Activated CD8-positive, alpha-beta T cell treated with anti-CD3 and anti-CD28 coated beads, Interleukin-2, amount 10 ng/mL, durations not matched to agents 7 days and 5 days (primary cell): ENCODE measurements around the gene FBXO10. TPM values are rescaled to one million over a fixed set of nuclear protein-coding genes. Genes with fewer than 3 reads are reported as not detected.
"Not testable (repeated sequence)": the region's sequence is repeated elsewhere in the genome, so short reads cannot be mapped to it uniquely, and the experiment has no call there.

Source experiments
- ATAC-seq: fragments of 150-1000 bp; cut with Tn5 transposase; one replicate; pipeline ENCODE4 v1.10.0; 2021; ENCODE audit warnings: moderate library complexity
- CTCF ChIA-PET: fragments of 350-600 bp; sonication (Branson Sonifier 250); formaldehyde crosslinking; loops from one replicate; lab custom pipeline; 2021; ENCODE audit warnings: antibody characterized with exemption; lab: Charles Lee
- POLR2A ChIA-PET: fragments of 350-600 bp; sonication (Branson Sonifier 250); formaldehyde crosslinking; loops from one replicate; lab custom pipeline; 2021; ENCODE audit warnings: antibody characterized with exemption; lab: Charles Lee
- DNase-seq: peaks from one replicate; pipeline ENCODE4 v3.0.0-alpha.2; 2020
- H3K27ac Mint-ChIP-seq: one replicate; pipeline ENCODE4 v1.8.0; 2021; ENCODE audit warnings: mild to moderate bottlenecking, mixed read lengths
- H3K27me3 Mint-ChIP-seq: one replicate; pipeline ENCODE4 v1.8.0; 2021; ENCODE audit warnings: low read depth, mixed read lengths
- H3K36me3 Mint-ChIP-seq: one replicate; pipeline ENCODE4 v1.8.0; 2021; ENCODE audit warnings: low read depth, mixed read lengths
- H3K4me1 Mint-ChIP-seq: one replicate; pipeline ENCODE4 v1.8.0; 2021; ENCODE audit warnings: low read depth, mixed read lengths
- H3K4me3 Mint-ChIP-seq: one replicate; pipeline ENCODE4 v1.8.0; 2021; ENCODE audit warnings: mild to moderate bottlenecking, mixed read lengths
- H3K9me3 Mint-ChIP-seq: one replicate; pipeline ENCODE4 v1.8.0; 2022; ENCODE audit warnings: mixed read lengths; ENCODE audit not compliant: insufficient read depth
- total RNA-seq, 2 experiments: library from RNA; stranded (reverse); gene quantifications; one replicate each; pipeline ENCODE4 v1.2.3, GENCODE V29; 2021

FBXO10 gene
- total RNA-seq, 2 experiments from 2014 or later, result 2.0 to 2.3 TPM

DNA sequence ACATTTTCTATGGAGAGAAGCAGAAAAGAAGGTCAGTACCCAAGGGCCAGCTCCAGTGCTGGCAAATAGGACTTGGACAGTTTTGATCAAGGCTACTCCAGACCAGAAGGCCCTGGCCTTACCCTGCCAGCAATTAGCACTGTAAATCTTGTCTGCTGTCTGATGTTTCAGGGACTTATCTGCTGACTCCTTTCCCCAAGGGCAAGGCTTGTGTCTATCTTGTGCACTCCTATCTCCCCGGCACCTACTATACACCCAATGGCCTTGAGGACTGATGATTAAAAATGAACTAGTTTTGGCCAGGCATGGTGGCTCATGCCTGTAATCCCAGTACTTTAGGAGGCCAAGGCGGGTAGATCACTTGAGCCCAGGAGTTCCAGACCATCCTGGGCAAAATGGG lies 53.2 kb downstream of the FBXO10 start:
- H3K9me3 Mint-ChIP-seq, result no peaks in the 10 kb centered on the region
- ChIA-PET POLR2A (no interaction called here), CTCF (no interaction called here)
- no peak overlapping the region for H3K27ac Mint-ChIP-seq
- H3K36me3 Mint-ChIP-seq, result no peaks in the 10 kb centered on the region
- no peaks in the 10 kb centered on the region for H3K4me1 Mint-ChIP-seq
- no peaks in the 10 kb centered on the region for H3K27me3 Mint-ChIP-seq
- ATAC-seq, result no peak
- no peak for DNase-seq
- H3K4me3 Mint-ChIP-seq, result no peak overlapping the region

DNA sequence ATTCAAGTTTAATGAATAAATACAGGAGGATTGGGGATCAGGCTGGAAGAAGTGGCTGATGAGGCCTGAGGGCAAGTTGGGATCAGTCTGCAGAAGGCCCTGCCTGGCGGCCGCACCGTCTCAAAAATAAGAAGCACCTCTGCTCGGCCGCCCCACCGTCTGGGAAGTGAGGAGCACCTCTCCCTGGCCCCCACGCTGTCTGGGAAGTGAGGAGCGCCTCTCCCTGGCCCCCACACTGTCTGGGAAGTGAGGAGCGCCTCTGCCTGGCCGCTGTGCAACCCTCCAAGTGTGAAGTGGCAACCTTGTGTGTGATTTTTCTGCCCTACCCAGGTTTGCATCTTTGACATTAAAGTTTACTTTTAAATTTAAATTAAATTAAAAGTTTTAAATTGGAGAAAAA lies 55.1 kb downstream of the FBXO10 start:
- no peak for ATAC-seq
- Mint-ChIP-seq H3K27me3 (no peaks in the 10 kb centered on the region), H3K9me3 (no peaks in the 10 kb centered on the region), H3K36me3 (no peaks in the 10 kb centered on the region), H3K27ac (no peak overlapping the region), H3K4me1 (no peaks in the 10 kb centered on the region), H3K4me3 (no peak overlapping the region)
- no peak for DNase-seq
- ChIA-PET POLR2A (no interaction called here), CTCF (no interaction called here)

DNA sequence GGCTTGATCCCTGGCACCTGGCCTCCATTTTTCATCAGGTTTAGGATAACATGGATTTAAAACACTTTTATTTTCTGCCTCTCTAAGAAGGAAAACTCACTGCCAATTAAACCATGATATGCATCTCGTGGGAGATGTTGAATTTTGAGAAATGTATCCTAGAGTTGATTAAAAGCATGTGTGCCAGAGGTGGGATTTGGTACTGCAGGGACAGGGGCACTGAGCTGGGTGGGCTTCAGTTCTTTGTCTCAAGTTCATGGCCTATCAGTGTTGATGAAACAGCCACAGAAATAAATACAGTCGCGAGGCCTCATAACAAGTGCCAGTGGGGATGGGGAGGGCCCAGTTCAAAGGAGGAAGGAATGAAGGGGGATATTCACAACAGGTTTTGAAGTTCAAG lies 55.5 kb downstream of the FBXO10 start:
- no peak for ATAC-seq
- no peaks in the 10 kb centered on the region for H3K36me3 Mint-ChIP-seq
- H3K27ac Mint-ChIP-seq, result no peak overlapping the region
- POLR2A ChIA-PET, result no interaction called here
- H3K4me1 Mint-ChIP-seq, result no peaks in the 10 kb centered on the region
- no peaks in the 10 kb centered on the region for H3K27me3 Mint-ChIP-seq
- CTCF ChIA-PET, result interaction anchor here (1.4 kb wide), 1 partner anchor 11 kb away, joined by 3 read pairs; no protein-coding TSS in a partner anchor
- no peaks in the 10 kb centered on the region for H3K9me3 Mint-ChIP-seq
- no peak for DNase-seq
- no peak overlapping the region for H3K4me3 Mint-ChIP-seq

DNA sequence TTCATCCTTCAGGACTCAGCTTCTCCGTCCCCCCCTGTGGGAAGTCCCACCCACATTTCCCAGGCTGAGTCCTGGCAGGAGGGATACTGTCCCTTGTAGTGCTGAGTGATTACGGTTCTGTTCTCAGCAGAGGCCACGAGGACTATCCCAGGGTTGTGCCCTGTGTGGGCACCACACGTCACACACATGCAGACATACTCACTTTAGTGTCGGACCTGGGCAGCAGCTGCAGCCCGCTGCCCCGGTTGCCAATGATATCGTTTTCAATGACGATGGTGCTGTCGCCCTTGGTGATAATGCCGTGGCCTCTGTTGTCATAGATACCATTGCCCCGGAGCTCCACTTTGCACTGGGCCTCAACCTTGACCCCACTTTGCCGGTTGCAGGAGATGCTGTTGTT lies 58.3 kb downstream of the FBXO10 start:
- ATAC-seq (no peak), DNase-seq (no peak)
- Mint-ChIP-seq H3K4me3 (no peak overlapping the region), H3K9me3 (no peaks in the 10 kb centered on the region), H3K27ac (no peak overlapping the region), H3K4me1 (peaks cover 5% of the 10 kb centered on the region), H3K36me3 (no peaks in the 10 kb centered on the region), H3K27me3 (no peaks in the 10 kb centered on the region)
- POLR2A ChIA-PET, result no interaction called here
- CTCF ChIA-PET, result no interaction called here

DNA sequence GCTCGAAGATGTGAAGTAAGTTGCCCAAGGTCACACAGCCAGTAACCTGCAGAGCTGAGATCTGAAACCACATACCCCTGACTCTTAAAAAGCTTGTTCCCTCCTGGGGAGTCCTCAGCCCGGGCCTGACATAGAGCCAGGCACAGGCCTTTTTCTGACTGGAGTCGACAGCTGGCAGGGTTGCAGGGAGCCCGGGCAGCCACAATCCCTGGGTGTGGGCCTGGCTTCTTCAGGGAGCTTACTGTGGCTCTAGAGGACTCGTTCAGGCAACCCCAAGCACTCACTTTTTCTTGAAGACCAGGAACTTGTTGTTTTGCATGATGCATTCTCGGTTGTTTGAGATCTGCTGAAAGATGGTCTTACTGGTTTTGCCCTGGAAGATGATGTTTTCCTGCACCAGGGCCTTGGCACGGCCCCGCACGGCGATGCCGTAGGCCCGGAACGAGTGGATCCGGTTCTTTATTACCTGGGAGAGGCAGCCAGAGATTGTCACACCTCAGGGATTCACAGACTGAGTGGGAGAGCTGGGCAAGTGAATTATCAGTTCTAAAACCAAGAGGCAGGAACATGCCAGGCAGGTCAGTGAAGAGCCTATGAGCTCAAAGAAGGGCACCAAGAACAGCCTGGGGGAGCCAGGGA lies 60.4 kb downstream of the FBXO10 start:
- no peaks in the 10 kb centered on the region for H3K36me3 Mint-ChIP-seq
- no peak for DNase-seq
- H3K9me3 Mint-ChIP-seq, result no peaks in the 10 kb centered on the region
- ATAC-seq, result no peak
- CTCF ChIA-PET, result no interaction called here
- H3K27me3 Mint-ChIP-seq, result no peaks in the 10 kb centered on the region
- no peak overlapping the region for H3K4me3 Mint-ChIP-seq
- H3K27ac Mint-ChIP-seq, result no peak overlapping the region
- POLR2A ChIA-PET, result no interaction called here
- peaks cover 5% of the 10 kb centered on the region for H3K4me1 Mint-ChIP-seq

DNA sequence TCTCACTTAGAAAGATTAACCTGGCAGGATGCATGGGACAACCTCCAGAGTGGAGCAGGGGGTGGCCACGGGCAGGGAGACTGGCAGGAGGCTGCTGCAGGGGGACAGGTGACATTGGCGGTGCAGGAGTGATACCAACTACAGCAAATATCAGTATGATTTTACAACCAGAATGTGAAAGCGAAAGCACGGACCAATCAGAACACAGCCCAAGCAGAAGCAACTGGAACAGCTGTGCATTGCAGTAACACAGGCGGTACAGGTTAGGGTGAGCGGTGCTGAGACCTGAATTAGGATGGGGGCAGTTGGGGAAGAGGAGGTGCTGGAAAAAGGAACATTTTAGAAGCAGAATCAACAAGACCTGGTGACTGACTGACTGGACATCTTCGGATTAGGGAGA lies 61.2 kb downstream of the FBXO10 start:
- DNase-seq, result no peak
- Mint-ChIP-seq H3K27ac (no peak overlapping the region), H3K27me3 (no peaks in the 10 kb centered on the region)

DNA sequence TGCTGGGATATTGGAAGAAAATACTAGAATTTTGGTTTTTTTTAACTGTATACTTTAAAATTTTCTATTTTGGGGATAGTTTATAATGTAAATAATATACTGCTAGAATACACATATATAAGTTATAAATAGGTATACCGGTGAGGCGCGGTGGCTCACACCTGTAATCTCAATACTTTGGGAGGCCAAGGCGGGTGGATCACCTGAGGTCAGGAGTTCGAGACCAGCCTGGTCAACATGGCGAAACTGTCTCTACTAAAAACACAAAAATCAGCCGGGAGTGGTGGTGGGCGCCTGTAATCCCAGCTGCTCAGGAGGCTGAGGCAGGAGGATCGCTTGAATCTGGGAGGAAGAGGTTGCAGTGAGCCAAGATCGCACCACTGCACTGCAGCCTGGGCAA lies 61.8 kb downstream of the FBXO10 start:
- H3K4me1 Mint-ChIP-seq, H3K27me3 Mint-ChIP-seq, CTCF ChIA-PET, H3K27ac Mint-ChIP-seq, H3K36me3 Mint-ChIP-seq, H3K4me3 Mint-ChIP-seq, DNase-seq, H3K9me3 Mint-ChIP-seq, ATAC-seq, POLR2A ChIA-PET: not testable (repeated sequence)

More for the DNA sequence above, 61.2 kb downstream of the FBXO10 start:
- Mint-ChIP-seq H3K4me3 (no peak overlapping the region), H3K9me3 (no peaks in the 10 kb centered on the region), H3K4me1 (peaks cover 5% of the 10 kb centered on the region), H3K36me3 (no peaks in the 10 kb centered on the region)
- CTCF ChIA-PET, result no interaction called here
- POLR2A ChIA-PET, result no interaction called here
- no peak for ATAC-seq

DNA sequence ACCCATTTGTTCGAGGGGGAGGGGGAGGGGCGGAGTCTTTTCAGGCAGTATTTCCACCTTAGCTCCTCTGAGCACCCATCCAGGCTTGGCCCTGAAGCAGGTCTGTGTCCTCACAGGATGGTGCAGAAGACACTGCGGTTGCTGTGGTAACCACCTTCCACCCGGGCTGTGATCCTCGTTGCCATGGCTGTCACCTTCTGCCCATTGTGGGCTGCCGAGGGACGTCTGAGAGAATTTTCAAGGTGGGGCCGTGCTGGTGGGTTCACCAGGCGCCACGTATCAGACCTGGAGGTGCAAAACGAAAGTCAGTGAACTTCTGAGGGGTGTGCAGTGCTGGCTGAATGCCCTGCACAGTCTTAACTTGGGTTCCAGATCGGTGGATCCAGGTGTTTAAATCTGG lies 63.7 kb downstream of the FBXO10 start:
- Mint-ChIP-seq H3K4me1 (peaks cover 5% of the 10 kb centered on the region), H3K9me3 (no peaks in the 10 kb centered on the region), H3K4me3 (no peak overlapping the region), H3K27ac (no peak overlapping the region), H3K36me3 (peaks cover 4% of the 10 kb centered on the region), H3K27me3 (no peaks in the 10 kb centered on the region)
- DNase-seq (no peak), ATAC-seq (peak; percentile 42)
- CTCF ChIA-PET, result no interaction called here
- POLR2A ChIA-PET, result no interaction called here

DNA sequence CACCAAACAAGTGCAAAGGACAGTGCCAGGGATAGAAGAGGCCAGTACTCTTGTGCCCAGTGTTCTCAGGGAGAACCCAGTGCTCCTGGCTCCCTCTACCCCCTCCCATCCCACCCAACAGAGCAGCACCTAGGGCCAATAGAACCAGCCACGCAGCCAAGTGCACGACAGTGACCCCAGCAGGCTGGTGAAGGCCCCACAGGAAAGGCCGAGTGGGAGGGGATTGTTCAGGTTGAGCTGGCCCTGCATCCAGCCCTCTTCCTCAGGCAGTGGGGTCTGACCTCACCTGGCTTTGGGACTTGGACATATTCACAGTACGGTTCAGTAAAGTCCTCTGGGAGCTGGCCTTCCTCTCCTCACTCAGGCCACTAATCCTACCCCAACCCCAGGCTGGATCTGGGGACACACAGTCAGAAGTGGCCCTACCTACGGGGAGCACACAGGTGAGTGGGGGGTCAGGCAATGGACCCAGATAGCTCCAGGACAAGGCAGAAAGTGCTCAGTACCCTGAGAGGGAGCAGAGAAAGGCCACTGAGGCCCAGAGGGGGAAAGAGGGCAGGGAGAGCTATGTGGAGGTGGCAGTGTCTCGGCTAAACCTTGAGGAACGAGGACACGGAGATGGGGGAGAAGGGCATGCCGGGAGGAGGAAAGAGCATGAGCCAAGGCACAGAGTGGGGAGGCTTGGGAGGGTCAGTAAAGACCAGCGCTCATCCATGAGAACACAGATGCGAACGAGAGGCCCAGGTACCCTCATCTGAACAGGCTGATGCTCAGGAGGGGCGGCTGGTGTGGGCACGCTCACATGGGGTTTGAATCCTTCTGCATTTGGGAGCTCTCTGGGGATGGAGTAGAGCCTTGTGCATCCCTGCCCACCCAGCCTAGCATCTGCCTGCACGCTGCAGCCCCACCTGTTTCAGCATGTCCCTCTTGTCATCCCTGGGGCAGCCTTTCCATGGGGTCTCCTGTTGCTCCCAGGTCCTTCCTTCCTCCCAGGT lies 64.9 kb downstream of the FBXO10 start:
- no peaks in the 10 kb centered on the region for H3K27me3 Mint-ChIP-seq
- H3K9me3 Mint-ChIP-seq, result no peaks in the 10 kb centered on the region
- ChIA-PET CTCF (interaction anchor here (1.3 kb wide), 1 partner anchor 83 kb away, joined by 3 read pairs; no protein-coding TSS in a partner anchor), POLR2A (no interaction called here)
- H3K4me1 Mint-ChIP-seq, result peaks cover 5% of the 10 kb centered on the region
- no peak overlapping the region for H3K4me3 Mint-ChIP-seq
- DNase-seq (no peak), ATAC-seq (no peak)
- H3K36me3 Mint-ChIP-seq, result peaks cover 8% of the 10 kb centered on the region
- H3K27ac Mint-ChIP-seq, result no peak overlapping the region

DNA sequence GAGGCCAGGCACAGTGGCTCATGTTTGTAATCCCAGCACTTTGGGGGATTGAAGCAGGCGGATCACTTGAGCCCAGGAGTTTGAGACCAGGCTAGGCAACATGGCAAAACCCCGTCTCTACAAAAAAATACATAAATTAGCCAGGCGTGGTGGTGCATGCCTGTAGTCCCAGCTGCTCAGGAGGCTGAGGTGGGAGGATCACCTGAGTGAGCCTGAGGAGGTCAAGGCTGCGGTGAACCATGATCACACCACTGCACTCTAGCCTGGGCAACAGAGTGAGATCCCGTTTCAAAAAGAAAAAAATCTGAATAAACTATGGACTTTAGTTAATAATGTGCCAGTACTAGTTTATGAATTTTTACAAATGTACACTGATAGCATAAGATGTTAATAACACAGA lies 66.1 kb downstream of the FBXO10 start:
- CTCF ChIA-PET, result interaction anchor here (1.3 kb wide), 1 partner anchor 95 kb away, joined by 3 read pairs; no protein-coding TSS in a partner anchor
- ATAC-seq, POLR2A ChIA-PET, H3K27me3 Mint-ChIP-seq, H3K4me3 Mint-ChIP-seq, H3K4me1 Mint-ChIP-seq, H3K27ac Mint-ChIP-seq, DNase-seq, H3K9me3 Mint-ChIP-seq: not testable (repeated sequence)
- peaks cover 10% of the 10 kb centered on the region for H3K36me3 Mint-ChIP-seq

DNA sequence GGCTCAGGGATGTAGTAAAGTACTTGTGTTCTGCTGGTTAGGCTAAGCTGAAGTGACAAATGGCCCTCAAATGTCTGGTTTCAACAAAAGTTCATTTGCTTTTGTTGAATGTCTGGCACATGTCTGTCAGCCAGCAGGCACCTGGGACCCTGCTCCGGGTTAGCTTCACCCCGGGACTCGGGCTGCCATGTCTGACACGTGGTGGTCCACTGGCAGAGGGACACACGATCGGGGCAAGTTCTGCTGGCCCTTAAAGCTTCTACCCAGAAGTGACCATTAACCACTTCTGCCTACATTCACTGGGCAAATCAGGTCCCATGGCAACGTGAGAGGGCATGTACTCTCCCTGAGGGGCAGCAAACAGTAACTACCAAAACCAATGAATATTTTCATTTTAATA lies 66.6 kb downstream of the FBXO10 start:
- ATAC-seq (no peak), DNase-seq (no peak)
- ChIA-PET CTCF (interaction anchor here (0.7 to 1.3 kb wide), 2 partner anchors 11 to 94 kb away, joined by 3 read pairs; no protein-coding TSS in a partner anchor), POLR2A (interaction anchor here (1.1 kb wide), 1 partner anchor 13 kb away, joined by 4 read pairs; no protein-coding TSS in a partner anchor)
- Mint-ChIP-seq H3K4me1 (no peaks in the 10 kb centered on the region), H3K4me3 (no peak overlapping the region), H3K36me3 (peaks cover 10% of the 10 kb centered on the region), H3K27me3 (no peaks in the 10 kb centered on the region), H3K27ac (no peak overlapping the region), H3K9me3 (no peaks in the 10 kb centered on the region)

DNA sequence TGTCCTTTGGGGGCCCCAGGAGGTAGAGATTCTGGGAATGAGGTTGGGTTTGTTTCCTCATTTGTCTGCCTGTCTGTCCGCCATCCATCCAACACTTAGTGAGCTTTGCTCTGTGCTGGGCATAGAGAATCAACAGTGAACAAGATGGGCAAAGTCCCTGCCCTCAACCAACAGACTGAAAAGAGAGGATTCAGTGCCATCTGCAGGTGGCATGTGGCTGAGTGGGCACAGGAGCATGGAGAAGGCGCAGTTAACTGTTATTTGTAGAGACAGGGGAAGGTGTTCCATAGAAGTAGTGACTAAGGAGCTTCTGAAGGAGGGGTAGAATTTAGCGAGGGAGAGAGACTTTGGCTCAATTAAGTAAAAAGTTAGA lies 67.4 kb downstream of the FBXO10 start:
- Mint-ChIP-seq H3K36me3 (peaks cover 14% of the 10 kb centered on the region), H3K27me3 (no peaks in the 10 kb centered on the region), H3K9me3 (no peaks in the 10 kb centered on the region), H3K27ac (peak overlapping the region; percentile 5), H3K4me1 (peaks cover 4% of the 10 kb centered on the region), H3K4me3 (no peak overlapping the region)
- DNase-seq (no peak), ATAC-seq (no peak)
- CTCF ChIA-PET, result interaction anchor here (0.7 to 1.3 kb wide), 2 partner anchors 11 to 93 kb away, joined by 3 read pairs; no protein-coding TSS in a partner anchor
- POLR2A ChIA-PET, result interaction anchor here (1.1 kb wide), 1 partner anchor 13 kb away, joined by 4 read pairs; no protein-coding TSS in a partner anchor
